GM21447 (cell line): ENCODE data around the gene CPSF7.

Source experiments
- ATAC-seq: cut with Tn5 transposase; IDR thresholded peaks from one replicate; pipeline ENCODE4 v1.9.1; 2021; ENCODE audit not compliant: unreplicated experiment

CPSF7 gene

DNA sequence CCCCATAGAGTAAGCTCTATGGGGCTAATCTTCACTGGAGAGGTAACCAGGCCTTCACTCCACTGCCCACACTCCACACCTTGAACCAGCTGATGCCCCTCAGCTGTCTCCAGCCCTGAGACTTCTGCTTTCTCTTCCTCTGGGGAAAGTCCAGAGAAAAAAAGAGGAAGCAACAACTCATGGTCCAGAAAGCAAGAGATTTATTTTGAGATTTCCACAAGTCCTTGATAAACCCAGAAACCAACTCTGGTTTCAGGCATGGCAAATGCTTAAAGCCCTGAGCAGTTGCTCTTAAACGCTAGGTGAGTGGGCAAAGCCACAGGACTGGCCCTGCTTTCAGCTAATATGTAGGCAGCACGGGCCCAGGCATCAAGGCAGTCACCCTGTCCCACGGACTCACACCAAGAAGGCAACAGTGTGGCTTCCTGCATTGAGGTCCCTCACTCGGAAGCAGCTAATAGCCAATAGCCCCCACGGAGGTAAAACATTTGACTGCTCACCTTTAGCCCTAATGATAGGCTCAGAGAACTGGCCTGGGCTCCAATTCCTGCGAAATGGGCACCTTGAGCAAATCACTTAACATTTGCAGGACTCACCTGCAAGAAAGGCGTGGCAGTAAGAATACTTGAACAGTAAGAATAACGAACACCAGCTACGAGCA is 72.4 kb downstream of the CPSF7 start:
- ATAC-seq: peak; percentile 53

DNA sequence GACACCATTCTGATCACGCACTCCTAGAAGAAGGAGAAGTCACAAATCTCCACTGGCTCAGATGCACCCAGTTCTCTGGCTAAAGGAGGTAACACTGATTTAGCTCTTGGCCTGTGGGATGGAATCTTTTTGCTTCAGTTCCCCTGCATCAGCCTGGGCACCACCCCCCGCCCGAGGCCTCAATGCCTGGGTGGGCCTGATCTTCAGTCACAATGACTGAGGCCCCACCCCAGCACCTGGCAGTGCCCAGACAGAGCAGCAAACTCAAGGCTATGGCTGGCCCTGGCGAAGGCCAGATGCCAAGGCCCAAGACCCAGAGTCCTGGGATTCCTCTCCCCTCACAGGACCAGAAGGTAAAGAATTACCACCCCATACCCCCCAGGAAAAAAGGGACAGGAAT is 73.1 kb downstream of the CPSF7 start:
- no peak for ATAC-seq

DNA sequence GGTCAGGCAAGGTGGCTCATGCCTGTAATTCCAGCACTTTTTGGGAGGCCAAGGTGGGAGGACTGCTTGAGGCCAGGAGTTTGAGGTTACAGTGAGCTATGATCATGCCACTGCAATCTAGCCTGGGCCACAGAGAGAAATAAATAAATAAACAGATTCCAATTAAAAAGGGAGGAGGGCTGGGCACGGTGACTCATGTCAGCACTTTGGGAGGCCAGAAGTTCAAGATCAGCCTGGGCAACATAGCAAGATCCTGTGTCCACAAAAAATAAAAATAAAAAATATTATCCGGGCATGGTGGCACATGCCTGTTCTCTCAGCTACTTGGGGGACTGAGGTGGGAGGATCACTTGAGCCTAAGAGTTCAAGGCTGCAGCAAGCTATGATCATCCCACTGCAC is 75.6 kb downstream of the CPSF7 start:
- ATAC-seq: no peak

DNA sequence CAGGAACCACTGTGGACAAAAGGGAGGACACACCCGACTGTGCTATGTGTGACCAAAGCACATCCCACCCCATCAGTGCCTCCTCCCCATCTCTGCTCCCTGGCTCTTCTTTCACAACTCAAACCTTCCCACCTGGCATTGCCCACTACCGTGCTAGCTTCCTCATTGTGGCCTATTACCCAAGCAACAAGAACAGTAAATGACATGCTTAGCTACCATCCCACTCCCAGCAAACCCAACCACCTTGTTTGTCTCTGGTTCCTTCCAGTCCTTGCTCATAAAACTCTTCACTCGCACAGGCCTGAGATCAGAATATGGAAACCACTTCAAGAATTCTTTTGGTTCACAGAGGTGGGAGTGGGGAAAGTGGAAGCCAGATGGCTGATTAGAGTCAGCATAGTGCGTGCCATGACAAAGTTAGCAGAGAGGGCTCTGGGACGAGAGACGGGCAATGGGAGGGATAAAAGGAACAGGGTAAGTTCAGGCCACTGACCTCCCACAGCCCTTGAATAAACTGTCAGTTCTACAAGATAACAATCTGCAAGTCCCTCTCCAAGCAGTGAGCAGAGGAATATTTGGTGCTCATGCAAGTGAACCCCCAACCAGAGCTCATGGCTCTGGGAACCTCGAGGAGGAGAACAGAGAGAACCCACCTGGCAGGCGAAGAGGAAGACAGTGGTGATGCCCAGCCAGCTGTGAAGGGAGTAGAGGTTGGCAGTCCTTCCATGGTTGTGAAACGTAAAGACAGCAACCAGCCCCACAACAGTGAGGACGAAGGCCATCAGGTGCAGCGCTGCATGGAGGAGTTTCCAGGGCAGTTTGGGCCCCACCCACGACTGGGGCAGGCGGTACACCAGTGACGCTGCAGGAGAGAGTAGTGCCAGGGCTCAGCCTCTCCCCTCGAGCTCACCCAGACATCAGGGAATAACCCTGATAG is 76.4 kb downstream of the CPSF7 start:
- ATAC-seq: no peak
